Stimulated activated CD4-positive, alpha-beta T cell treated with anti-CD3 and anti-CD28 coated beads, TNF-alpha, amount 100 ng/mL, for 24 hours (primary cell): Measurements from ENCODE around the gene STK32B.

ENCODE experiments used
- DNase-seq, 3 experiments: peaks; one replicate each; pipeline ENCODE4 v3.0.0-alpha.2; 2020; ENCODE audit warnings: low read depth in 3 of 3

The STK32B gene

DNA sequence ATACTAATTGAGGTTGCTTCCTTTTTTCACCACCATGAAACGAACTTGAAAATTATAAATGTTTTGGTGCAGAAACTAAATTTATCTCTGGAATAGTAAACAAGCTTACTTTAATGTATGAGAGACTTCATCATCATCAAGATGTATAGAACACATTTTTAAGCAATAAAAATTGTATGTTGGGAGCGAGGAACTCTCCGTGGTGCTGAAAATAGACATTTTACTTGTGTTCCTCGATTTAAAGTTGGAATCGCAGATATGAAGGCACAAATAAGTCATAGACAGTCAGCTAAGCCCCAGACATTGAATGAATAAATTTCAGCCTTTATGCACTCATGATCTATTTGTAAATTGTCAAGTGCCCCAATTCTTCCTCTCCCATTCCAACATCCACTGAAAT, 310.7 kb downstream of the STK32B start:
- DNase-seq, result no peak

DNA sequence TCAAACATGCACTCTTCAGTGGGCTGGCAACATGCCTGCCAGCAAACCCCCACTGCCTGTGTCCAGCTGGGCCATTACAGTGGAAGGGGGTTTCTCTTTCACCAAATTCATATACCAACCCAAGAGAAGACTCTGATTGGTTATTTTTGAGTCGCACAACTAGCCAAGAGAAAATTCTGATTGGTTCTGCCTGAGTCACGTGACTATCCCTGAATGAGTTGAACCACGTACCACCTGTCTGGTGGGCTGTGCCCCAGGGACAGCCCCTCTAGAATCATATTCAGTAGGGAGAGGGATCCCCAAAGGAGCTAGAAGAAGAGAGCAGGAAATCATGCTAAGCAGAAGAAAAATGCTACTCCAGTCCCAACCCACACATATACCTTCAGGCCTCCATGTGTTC, 313.1 kb downstream of the STK32B start:
- DNase-seq, result no peak

DNA sequence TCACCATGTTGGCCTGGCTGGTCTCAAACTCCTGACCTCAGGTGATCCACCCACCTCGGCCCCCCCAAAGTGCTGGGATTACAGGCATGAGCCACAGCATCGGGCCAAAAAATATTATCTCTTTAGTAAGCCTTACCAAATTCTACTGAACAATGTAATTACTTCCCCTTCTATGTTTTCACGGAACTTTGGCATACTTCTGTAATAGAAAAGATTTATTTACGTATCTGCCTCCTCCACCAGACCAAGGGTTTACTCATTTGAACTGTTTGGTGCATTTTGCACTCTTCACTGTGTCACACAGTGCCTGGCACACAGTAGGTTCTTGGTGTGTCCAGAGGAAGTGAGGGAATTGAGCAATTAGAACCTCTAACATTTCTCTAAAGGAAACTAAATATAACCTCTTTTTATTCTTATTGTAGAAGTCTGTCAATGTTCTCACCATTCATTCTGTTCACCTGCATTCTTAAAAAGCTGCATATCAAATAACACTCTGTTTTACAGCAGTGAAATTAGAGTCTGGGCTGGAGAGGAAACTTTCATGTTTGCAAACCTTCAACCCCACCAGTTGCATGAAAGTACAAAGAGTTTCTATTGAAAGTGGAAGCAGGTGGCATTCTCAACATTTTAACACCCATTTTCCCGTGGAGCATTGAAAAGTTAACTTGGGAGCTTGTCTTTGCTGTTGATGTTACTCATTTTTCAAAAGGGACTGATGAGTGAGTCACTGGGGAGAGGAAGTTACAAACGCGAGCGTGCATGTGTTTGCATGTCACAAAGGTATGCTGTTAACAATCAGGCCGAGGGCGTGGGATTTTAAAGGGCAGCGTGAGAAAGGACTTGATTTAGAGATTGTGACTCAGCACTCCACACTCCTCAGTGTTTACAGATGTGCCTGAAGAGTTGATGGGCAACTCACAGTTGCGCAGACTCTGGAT, 314.1 kb downstream of the STK32B start:
- DNase-seq, result no peak

DNA sequence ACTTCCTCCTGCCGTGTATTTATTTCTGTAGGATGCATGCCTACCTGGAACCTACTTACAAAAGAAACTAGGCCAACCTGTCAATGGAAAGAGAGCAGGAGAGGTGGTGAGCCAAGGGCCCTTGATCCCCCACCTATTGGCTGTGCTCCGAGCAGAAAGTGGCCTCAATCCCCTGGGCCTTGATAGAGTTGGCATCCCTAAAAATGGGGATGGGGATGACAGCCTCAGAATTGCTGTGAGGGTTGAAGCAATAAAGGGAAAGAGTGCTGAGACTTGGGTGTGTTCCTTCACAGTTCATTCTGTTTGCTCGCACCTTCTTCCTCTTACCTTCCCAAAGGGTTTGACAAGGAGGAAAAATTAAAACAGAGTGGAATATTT, 314.7 kb downstream of the STK32B start:
- DNase-seq, result no peak

DNA sequence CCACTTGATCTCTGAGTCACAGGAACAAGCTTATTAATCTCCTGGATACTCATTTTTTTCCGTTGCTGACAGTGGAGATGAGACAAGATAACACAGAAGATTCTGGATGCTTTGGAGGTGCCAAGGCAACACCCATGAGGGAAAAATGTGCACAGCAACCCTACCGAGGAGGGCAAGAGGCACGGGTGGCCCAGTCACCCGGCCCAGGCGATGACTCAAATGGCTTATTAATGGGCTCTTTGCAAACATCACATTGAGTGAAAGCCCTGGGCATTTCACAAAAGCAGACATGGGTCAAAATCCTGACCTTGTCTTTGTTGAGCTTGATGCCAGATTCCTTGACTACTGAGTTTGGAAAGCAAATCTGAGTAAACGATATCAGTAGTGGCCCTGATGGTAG, 315.1 kb downstream of the STK32B start:
- no peak for DNase-seq

DNA sequence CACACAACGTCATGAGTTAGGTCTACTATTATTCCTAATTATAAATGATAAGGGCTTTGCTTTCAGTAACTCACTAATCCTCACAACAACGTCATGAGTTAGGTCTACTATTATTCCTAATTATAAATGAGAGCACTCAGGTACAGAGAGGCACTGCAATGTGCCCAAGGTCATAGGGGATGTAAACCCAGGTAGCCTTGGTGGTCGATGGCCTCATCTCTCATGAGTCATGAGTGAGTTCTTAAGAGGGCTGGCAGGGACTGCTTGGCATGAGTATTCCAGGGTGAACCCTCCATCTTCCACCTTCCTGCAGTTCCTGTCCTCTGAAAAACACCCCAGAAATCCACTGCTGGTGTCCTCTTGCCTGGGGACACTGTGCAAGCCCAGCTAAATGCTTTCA, 317.1 kb downstream of the STK32B start:
- no peak for DNase-seq

DNA sequence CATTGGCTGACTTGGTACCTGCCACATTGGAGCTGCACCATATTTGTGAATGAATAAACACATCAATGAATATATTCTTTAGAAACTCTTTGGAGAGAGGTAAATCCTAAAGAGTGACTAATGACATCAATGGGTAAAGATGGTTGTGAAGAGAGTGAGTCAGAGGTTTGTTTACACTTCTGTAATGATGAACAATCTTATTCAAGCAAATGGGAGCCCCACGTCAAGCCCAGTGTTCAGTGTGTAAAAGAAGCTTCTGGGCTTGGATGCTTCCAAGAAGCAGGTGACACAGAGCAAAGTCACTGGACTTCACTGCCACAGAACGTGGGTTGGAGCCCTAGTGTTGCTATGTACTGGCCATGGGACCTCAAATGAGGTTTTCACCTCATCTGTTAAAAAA, 319.0 kb downstream of the STK32B start:
- no peak for DNase-seq

DNA sequence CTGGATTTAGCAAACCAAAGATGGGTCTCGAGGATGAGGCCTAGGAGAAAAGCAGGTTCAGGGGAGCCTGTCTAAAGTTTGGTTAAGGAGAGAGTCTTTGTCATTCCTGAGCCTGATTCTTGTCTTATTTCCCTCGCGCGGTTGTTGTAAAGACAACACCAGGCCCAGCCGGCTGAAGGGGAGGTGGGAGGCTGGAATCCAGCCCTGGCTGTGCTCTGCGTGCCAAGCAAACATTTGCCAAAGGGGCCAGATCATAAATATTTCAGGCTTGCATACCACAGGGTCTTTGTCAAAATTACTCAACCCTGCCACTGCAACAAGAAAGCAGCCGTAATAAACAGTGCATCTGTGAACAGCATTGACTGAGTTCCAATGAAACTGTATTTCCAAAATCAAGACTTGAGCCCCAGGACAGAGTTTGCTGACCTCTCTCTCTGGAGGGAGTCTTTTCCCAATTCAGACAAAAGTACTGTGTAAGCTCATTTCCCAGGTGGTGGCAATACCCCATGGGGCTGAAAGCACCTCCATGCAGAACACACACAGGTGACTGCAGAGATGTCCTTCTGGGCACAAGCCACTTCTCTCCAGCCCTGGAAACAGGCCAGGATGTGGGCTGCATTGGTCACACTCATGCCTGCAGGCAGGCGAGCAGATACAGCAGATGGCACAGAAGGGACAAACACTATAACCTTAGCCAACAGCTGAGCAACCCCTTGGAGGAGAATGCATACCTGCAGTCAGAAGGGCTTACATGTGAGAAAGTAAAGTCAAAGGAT, 320.3 kb downstream of the STK32B start:
- DNase-seq, result no peak

DNA sequence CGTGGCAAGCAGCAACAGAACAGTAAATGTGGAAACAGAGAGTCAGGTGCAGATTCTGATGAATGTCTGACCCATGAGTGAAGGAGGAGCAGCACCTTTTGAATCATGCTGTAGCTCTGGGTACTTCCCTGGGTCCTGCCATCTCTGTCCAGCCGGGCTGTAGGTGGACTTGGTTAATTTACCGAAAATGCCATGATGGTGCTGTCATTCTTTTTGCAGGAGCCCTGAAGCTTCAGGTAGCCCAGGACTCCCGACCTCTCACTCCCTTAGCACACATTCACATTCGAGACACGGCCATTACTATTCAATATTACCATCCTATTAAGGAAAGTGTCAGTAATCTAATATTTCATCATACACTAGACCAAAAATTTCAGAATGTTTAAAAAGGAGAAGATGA, 320.9 kb downstream of the STK32B start:
- no peak for DNase-seq

DNA sequence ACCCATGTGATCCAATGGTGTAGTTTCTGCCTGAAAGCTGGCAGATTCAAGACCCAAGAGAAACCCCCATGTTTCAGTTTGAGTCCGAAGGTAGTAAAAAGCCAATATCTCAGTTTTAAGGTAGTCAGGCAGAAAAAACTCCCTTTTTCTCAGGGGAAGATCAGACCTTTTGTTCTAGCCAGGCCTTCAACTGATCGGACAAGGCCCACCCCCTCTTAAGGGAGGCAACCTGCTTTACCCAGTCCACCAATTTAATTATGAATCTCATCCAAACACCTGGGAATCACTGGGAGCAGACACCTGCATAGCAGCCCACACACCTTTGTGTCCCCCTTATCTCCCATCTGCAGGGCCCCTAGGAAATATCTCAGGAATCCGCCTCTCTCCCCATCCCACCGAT, 322.0 kb downstream of the STK32B start:
- no peak for DNase-seq

DNA sequence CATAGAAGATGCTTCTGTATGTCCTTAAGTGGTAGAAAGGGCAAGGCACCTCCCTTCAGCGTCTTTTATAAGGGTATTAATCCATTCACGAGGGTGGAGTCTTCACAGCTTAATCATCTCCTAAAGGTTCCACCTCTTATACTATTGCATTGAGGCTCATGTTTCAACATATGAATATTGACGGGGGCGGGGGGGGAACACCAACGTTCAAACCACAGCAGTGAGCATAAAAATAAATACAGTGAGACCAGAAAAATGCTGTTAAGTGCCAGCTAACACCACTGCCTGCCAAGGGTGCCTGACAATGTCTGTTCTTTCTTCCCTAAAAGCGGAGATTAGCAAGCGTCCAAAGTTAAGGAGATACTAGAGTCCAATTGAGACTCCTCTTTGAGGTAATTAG, 323.3 kb downstream of the STK32B start:
- no peak for DNase-seq

DNA sequence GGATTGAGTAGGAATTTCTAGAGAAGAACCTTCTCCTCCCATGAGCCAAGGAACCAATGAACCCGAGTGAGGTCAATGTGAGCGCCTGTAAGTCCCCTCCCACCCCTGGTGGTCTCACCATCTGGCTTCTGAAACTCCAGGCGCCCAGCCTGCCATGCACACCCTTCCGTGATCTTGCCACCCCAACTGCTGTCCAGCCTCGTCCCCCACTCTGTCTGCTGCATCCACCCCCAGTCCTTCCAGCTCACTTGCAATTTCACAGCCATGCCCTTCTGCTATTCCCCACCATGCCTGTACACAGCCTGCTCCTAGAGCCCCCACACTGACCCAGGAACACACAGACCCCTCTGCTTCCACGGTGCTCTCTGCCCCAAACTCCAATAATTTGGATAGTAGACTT, 323.7 kb downstream of the STK32B start:
- no peak for DNase-seq

DNA sequence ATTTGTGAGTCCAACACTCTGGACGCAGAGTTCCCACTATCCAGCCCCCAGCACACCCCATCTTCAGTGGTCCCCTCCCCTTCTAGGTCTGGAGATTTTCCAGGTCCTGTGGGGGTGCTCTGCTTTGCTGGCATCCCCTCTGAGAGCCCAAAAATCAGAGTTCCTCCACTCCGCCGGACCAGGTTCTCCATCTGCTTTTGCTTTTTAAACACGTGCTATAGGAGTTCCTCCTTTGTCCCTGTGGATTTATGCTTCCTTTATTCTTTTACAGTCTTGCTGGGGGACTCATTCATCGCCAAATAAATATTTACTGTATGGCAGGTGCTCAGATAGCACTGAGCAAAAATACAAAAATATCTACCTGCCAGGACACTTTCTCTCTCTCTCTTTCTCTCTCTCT, 324.7 kb downstream of the STK32B start:
- no peak for DNase-seq

DNA sequence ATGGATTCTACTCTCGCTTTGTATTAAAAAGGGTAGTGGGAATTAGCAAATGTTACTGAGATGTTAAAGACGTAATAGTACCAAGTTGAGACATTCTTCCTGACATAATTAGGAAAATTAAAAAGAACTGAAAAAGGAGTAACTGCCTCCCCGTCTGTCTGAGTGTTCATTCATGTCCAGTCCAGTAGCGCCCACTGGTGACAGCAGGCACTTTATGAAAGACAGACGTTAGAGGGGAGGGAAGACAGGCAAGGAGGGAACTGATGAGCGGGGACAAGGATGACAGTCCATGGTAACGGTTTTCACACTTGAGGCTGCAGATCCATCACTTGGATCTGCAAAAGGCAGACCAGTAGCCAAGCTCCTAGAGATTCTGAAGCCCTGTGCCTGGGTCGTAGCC, 326.7 kb downstream of the STK32B start:
- DNase-seq, result no peak

DNA sequence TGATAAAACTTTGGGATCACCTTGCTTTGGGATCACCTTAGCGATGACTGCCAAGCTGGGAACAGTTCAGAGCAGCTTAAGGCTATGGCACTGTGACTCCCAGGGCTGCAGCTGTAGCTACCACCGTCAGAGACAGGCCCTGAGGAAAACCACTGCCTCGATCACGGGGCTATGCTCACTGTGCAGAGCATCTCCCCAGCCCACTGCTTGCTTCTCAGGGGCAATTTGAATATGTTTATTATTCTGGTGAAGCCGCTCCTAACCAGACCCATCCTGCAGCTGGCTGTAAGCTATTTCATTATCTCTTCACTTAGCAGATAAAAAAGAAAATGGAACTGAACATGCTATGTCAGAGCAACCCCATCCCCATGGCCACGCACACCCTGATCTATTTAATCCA, 328.6 kb downstream of the STK32B start:
- no peak for DNase-seq

DNA sequence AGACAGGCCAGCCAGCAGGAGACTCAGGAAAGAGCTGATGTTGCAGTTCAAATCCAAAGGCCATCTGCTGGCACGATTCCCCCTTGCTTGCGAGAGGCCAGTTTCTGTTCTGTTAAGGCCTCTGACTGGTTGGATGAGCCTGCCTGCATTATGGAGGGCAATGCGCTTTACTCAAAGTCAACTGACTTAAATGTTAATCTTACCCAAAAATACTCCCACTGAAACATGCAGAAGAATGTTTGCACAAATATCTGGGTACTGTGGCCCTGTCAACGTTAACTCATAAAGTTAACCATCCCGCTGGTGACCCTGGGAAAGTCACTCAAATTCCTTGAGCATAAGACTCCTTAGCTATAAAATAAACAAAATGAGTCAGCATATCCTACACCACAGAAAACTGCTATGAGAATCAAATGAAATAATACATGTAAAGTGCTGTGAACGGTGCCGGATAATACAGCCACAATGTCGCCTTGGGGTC, 330.7 kb downstream of the STK32B start:
- DNase-seq, result no peak

DNA sequence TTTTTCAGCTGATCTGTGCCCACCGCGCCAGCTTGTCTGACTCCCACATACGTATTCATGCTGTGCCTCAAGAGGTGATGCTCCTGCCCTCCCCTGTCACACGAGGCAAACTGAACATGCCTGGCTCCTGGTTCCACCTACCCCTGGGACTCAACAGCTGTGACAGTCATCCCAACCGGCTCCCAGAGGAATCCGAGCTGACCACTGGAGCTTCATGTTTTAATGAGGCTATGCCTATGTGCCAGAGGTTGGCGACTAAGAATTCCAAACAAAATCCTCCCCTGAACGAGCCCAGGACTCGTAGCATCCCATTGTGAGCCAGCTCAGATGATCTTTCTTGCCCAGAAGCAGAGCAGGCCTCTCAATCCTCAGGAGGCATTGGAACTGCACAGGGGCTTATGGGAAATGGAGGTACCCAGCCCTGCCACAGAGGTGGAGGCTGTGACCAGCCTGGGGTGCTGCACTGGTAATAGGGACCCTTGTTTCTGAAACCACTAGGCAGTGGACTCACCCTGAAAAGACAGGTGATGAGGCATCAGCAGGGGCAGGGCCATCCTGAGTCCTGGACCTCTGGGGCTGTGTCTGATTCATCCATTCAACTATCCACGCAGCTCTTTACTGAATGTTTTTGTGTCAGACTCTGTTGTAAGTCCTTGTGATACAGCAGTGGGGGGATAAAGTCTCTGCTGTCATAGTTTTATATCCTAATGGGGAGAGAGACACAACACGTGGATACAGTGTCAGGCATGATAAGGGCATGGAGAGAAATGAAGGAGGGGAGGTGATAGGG, 332.1 kb downstream of the STK32B start:
- no peak for DNase-seq

DNA sequence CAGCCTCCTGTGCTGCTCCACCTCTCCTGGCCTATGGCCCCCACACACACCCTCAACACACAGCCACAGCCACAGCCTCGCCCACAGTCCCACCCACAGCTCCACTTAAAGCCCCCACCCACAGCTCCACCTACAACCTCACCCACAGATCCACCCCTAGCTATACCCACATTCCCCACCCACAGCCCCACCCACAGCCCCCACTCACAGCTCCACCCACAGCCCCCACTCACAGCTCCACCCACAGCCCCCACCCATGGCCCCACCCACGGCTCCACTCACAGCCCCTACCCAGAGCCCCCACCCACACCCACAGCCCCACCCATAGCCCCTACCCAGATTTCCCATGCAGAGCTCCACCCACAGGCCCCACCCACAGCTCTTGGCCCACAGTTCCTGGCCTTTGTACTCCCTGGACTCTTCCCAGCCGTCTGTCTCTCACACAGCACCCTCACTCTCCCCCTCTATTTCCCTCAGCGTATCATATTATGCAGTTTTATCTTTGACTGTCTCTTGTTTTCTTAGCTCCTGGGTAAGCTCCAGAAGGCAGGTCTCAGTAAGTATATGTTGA, 334.5 kb downstream of the STK32B start:
- DNase-seq, result no peak

DNA sequence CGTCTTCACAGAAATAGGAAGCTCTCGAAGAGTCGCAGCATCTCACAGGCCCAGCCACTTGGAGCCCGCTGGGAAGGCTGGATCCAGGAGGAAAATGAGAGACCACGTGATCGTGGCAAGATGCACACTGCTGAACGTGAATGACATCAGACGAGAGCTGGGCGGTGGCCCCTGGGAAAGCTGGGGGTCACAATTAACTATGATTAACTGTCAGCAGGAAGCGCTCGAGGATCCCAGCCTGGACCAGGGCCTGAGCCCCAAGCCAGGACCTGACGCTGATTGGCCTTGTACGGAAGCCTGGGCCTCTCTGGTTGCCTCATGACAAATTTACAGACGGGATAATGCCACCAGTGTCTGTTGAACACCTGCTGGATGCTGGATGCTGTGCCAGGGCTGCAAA, 335.6 kb downstream of the STK32B start:
- DNase-seq, result no peak

DNA sequence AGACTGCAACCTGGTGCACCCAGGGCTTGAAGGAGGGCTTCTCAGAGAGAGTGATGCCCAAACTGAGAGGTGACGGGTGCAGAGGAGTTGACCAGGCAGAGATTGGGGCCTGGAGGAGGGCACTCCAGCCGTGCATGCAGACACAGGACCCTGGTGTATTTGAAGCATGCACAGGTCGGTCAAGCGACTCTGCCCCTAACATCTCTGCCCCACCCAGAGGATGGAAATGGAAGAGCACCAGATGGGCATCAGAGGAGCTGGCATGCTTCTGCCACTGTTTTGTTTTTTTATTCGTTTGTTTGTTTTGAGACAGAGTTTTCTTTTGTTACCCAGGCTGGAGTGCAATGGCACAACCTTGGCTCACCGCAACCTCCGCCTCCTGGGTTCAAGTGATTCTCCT, 336.2 kb downstream of the STK32B start:
- DNase-seq, result no peak

DNA sequence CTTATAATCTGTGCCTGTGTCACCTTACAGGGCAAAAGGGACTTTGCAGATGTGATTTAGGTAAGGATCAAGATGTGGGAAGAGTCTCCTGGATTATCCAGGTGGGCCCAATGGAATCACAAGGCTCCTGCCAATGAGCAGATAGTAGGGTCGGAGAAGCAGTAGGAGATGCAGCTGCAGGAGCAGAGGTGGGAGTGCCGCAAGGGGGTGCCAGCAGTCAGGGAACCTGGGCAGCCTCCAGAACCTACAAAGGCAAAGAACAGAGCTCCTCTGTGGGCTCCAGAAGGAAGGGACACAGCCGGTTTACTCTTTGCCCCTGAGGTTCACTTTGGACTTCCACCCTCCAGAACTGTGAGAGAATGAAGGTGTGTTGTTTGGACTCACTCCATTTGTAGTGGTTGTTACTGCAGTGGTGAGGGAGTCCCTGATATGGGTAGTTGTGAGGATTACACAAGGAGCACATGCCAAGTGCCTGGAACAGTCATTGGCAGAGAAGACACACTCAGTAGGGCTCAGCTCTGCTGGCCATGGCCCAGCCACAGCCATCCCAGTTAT, 338.6 kb downstream of the STK32B start:
- DNase-seq, result no peak

DNA sequence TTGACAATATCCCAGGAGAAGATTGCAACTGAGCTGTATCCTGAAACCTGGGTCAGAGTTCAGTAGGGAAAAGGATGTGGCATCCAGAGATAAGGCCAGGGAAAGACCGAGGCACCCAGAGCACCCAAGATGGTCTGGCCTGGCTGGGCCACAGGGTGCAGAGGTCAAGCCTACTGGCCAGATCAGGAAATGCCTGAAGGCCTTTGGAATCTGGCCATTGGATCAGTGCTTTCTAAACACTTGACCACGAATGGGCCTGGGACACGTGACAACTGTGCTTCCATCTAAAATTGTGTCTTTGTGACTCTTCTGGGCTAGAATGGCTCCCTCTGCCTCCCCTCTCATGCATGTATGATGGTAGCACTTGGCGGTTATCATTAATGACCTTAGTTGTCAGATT, 340.2 kb downstream of the STK32B start:
- no peak for DNase-seq
